Spinal cord (tissue), 10 donors: ENCODE data around the gene UBTD1. TPM values are rescaled to one million over a fixed set of nuclear protein-coding genes. Genes with fewer than 3 reads are reported as not detected.
"Not testable (repeated sequence)": the region's sequence is repeated elsewhere in the genome, so short reads cannot be mapped to it uniquely, and the experiment has no call there.

Experiments used
- DNase-seq, 6 donors: peaks; one replicate each; pipeline versions ENCODE4 v3.0.0 to v3.0.0-alpha.2; 2013 to 2015; ENCODE audit warnings: low spot score in 6 of 6, low read depth in 4 of 6
- H3K27ac ChIP-seq: one replicate; pipeline ENCODE4 v1.5.1; 2013; ENCODE audit warnings: low read depth, low read length, control low read depth
- H3K27me3 ChIP-seq: one replicate; pipeline ENCODE4 v1.6.1; 2013; ENCODE audit warnings: low read length; ENCODE audit not compliant: control insufficient read depth, insufficient read depth
- H3K36me3 ChIP-seq: one replicate; pipeline ENCODE4 v1.6.1; 2013; ENCODE audit warnings: low read length; ENCODE audit not compliant: control insufficient read depth, insufficient read depth
- H3K4me1 ChIP-seq: one replicate; pipeline ENCODE4 v1.6.1; 2013; ENCODE audit warnings: low read length; ENCODE audit not compliant: control insufficient read depth, insufficient read depth
- H3K4me3 ChIP-seq: one replicate; pipeline ENCODE4 v1.5.1; 2013; ENCODE audit warnings: low read depth, low read length, control low read depth
- H3K9me3 ChIP-seq: one replicate; pipeline ENCODE4 v1.6.1; 2013; ENCODE audit warnings: low read length; ENCODE audit not compliant: control insufficient read depth, insufficient read depth
- WGBS: methylation state at CpG from one replicate; pipeline ENCODE4 v1.1.5; 2013; ENCODE audit warnings: missing lambda C conversion rate; ENCODE audit not compliant: insufficient coverage; 5-methylcytosine and 5-hydroxymethylcytosine counted together
- polyA plus RNA-seq, 2 donors: library from polyadenylated mRNA; unstranded; fragments of 120-200 nt; gene quantifications; one replicate each; pipeline ENCODE4 v1.2.1, GENCODE V29; 2013; ENCODE audit not compliant: insufficient read length in 2 of 2
- total RNA-seq, 2 donors: library from RNA; depleted of rRNA in 1 of 2; stranded (reverse); fragments of 120-200 nt in 1 of 2; fragments of >200 nt in 1 of 2; gene quantifications; one replicate each; pipeline versions ENCODE4 v1.2.3 to v1.2.4, GENCODE V29; 2013 to 2014
- donor health status: healthy.

UBTD1 gene
- total and polyA plus RNA-seq, 4 donors, result 4.6 to 16.4 (median 13.3) TPM

DNA sequence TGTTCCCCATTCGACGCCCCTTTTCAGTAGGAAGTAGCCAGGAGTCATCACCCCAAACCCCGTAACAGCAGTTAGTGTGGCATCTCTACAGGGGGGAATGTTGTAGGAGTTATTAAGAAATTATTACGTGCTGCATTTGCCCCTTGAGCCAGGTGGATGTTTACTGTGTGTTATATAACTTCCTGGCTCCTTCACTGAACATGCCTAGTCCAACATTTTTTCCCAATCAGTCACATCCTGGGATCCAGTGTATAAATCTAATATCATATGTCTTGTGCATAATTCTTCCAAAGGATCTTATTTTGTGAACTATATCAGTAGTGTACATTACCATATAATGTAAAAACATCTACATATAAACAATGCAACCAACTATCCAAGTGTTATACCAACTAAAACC is 19.3 kb upstream of the UBTD1 start:
- H3K4me1 ChIP-seq, DNase-seq, H3K27me3 ChIP-seq, H3K4me3 ChIP-seq, H3K9me3 ChIP-seq, H3K27ac ChIP-seq: not testable (repeated sequence)
- WGBS, result 100% methylated on average over 1 of the region's 4 CpGs
- H3K36me3 ChIP-seq, result peaks cover 31% of the 10 kb centered on the region

DNA sequence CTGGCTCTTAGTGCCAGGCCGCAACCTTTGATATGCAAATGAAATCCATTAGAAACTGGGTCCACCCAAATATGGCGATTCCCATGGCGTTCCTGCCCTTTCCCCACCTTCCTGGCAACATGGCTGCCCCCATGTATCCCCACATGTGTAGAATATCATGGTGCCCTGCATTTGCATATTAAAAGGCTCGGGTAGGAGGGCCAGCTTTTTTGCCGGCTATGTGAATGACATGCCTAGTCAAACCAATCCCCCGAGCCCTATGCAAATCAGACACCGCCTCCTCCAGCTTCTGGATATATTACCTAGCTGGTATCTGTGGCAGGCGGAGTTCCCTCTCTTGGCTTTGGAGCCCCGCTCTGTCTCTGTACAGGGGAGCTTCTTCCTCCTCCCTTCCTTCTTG is 18.8 kb upstream of the UBTD1 start:
- Histone ChIP-seq H3K4me1 (no peaks in the 10 kb centered on the region), H3K36me3 (peaks cover 30% of the 10 kb centered on the region), H3K9me3 (no peaks in the 10 kb centered on the region), H3K4me3 (no peak overlapping the region), H3K27ac (no peak overlapping the region), H3K27me3 (no peaks in the 10 kb centered on the region)
- 55% methylated on average over 6 of the region's 9 CpGs for WGBS
- peak in 2 of 6 donors; percentile 37 to 43 for DNase-seq

DNA sequence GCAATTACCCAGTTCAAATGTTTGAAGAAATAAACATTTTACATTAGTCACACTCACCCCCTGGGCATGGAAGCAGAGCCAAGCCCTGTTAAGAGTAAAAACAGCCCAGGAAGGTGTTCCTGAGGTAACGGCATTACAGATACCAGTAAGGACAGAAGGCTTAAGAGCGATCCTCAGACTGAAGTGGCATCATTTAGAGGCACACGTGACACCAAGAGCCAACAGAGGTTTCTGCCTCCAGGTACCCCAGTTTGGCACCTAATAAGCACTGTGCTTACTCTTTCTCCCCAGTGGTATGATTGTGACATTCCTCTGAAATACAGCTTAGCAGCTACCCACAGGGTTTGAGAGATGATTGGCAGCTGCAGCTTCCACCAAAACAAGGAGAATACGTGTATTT is 17.7 kb upstream of the UBTD1 start:
- 100% methylated on average over 3 of the region's 4 CpGs for WGBS
- Histone ChIP-seq H3K4me1 (no peaks in the 10 kb centered on the region), H3K36me3 (peaks cover 23% of the 10 kb centered on the region), H3K27me3 (no peaks in the 10 kb centered on the region), H3K4me3 (no peak overlapping the region), H3K27ac (no peak overlapping the region), H3K9me3 (no peaks in the 10 kb centered on the region)
- DNase-seq, result no peak

DNA sequence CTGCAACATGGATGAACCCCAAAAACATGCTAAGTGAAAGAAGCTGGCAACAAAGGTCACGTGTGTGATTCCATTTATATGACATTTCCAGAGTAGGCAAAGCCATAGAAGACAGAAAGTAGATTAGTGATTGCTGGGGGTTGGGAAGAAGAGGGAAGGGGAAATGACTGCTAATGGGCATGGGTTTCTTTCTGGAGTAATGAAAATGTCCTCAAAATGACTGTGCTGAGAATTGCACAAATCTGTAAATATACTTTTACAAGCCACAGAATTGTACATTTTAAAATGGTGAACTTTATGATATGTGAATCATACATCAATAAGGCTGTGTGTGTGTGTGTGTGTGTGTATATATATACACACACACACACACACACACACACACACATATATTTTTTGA is 16.3 kb upstream of the UBTD1 start:
- Histone ChIP-seq H3K4me3 (no peak overlapping the region), H3K4me1 (no peaks in the 10 kb centered on the region), H3K27ac (no peak overlapping the region), H3K27me3 (no peaks in the 10 kb centered on the region), H3K9me3 (no peaks in the 10 kb centered on the region), H3K36me3 (peaks cover 19% of the 10 kb centered on the region)
- DNase-seq, result no peak
- 100% methylated on average over 1 of the region's 1 CpG for WGBS

DNA sequence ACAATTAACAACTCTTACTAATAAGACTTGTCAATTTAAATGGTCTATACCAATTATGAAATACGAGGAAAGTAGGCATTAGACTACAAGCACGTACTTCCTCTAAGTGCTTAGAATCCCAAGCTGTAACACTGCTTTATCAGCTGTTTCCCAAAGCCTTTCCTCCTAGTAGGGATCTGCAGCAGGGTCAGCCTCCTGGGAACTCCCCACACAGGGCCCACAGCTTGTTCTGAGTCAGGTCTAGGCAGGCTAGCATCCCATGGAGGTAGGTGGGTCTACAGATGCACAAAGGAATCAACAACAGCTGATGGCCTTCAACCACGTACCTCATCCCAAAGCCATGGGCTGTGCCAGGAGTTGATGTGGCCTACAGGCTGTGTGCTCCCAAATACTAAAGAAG is 15.2 kb upstream of the UBTD1 start:
- no peak overlapping the region for H3K27ac ChIP-seq
- H3K9me3 ChIP-seq, result no peaks in the 10 kb centered on the region

DNA sequence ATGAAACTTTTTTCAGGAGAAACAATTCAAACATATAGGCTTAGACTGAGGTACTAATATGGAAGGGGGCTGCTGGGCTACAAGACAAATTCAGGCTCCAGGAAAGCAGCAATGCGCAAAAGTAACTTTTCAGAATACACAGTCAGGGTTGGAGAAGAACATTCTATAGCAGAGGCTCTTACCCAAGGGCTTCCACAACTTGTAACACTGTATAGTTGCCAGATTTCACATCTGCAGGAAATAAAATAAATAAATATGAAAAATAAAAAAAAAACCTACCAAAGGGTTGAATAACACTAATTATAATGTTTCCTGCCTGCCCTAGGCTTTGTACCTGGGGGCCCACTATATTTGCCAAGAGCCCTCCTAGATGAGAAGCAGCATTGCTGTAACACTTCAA is 14.8 kb upstream of the UBTD1 start:
- DNase-seq, result no peak
- H3K4me3 ChIP-seq, result no peak overlapping the region
- no peaks in the 10 kb centered on the region for H3K9me3 ChIP-seq
- peaks cover 12% of the 10 kb centered on the region for H3K36me3 ChIP-seq
- H3K27ac ChIP-seq, result no peak overlapping the region
- H3K27me3 ChIP-seq, result no peaks in the 10 kb centered on the region
- 100% methylated on average over 1 of the region's 1 CpG for WGBS
- no peaks in the 10 kb centered on the region for H3K4me1 ChIP-seq

More for the DNA sequence above, 15.2 kb upstream of the UBTD1 start:
- WGBS, result 92% methylated on average over 2 of the region's 3 CpGs
- Histone ChIP-seq H3K27me3 (no peaks in the 10 kb centered on the region), H3K4me1 (no peaks in the 10 kb centered on the region), H3K36me3 (peaks cover 14% of the 10 kb centered on the region), H3K4me3 (no peak overlapping the region)
- no peak for DNase-seq

DNA sequence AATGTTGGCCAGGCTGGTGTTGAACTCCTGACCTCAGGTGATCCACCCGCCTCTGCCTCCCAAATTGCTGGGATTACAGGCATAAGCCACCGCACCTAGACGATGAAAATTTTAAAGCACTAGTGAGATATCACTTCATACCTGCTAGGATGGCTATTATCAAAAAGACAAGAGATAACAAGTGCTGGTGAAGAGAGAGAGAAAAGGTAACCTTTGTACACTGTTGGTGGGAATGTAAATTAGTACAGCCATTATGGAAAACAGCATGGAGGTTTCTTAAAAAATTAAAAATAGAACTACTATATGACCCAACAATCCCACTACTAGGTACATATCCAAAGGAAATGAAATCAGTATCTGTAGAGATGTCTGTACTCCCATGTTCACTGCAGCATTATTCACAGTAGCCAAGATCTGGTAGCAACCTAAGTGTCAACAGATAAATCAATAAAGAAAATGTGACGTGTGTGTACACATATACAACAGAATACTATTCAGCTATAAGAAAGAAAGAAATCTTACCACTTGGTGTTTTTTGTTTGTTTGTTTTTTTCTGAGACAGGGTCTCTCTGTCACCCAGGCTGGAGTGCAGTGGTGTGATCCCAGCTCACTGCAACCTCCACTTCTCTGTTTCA is 13.0 kb upstream of the UBTD1 start:
- H3K36me3 ChIP-seq, result peaks cover 10% of the 10 kb centered on the region
- WGBS, result no CpG with 5 or more reads among the region's 4 CpGs
- no peak for DNase-seq
- no peaks in the 10 kb centered on the region for H3K27me3 ChIP-seq
- no peak overlapping the region for H3K4me3 ChIP-seq
- H3K27ac ChIP-seq, result no peak overlapping the region
- H3K9me3 ChIP-seq, result no peaks in the 10 kb centered on the region
- peaks cover 5% of the 10 kb centered on the region for H3K4me1 ChIP-seq

DNA sequence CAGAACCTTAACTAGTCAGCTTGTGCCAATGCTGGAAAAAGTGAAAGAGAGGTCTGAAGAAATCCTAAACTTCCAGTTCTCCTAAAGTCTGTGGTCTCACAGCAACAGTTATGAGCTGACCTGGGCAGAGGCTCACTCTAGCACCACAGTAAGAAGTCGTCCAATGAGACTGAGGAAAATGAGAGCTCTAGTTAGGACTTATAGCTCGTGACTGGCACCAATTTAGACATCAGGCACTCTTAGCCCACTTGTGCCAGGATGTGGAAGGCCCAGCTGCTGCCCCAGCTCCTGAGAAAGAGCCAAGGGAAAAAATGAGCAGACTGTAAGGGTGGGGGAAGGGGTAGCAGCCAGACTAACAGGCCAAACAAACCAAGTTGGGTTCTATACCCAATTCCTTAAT is 8.1 kb upstream of the UBTD1 start:
- WGBS, result 31% methylated on average over 2 of the region's 2 CpGs
- DNase-seq, result peak in 4 of 6 donors; percentile 12 to 86 (median 48)
- Histone ChIP-seq H3K27ac (peak overlapping the region; percentile 45), H3K4me1 (peaks cover 29% of the 10 kb centered on the region), H3K4me3 (no peak overlapping the region), H3K27me3 (no peaks in the 10 kb centered on the region), H3K36me3 (peaks cover 3% of the 10 kb centered on the region), H3K9me3 (no peaks in the 10 kb centered on the region)

DNA sequence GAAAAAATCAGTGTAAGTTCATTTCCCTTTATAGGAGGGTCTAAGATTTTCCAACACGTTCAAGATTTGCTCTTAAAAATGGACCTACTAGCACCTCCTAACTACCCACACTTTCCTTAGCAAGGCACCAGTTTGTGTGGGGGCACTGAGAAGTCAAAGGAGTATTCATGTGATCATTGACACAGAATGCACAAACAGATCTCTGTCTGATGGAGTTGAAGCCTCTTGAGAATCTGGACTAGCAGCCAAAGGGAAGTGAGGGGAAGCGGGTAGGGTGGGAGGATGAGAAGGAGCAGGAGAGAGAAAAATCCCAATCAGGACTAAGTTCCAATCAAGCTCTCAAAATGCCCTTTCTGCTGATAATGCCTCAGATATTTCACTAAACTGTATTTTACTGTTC is 4.6 kb upstream of the UBTD1 start:
- Histone ChIP-seq H3K36me3 (no peaks in the 10 kb centered on the region), H3K27me3 (peaks cover 2% of the 10 kb centered on the region), H3K9me3 (no peaks in the 10 kb centered on the region), H3K4me1 (peaks cover 37% of the 10 kb centered on the region), H3K27ac (peak overlapping the region; percentile 41), H3K4me3 (no peak overlapping the region)
- peak in 2 of 6 donors; percentile 41 to 69 for DNase-seq
- WGBS, result no CpG with 5 or more reads among the region's 2 CpGs

DNA sequence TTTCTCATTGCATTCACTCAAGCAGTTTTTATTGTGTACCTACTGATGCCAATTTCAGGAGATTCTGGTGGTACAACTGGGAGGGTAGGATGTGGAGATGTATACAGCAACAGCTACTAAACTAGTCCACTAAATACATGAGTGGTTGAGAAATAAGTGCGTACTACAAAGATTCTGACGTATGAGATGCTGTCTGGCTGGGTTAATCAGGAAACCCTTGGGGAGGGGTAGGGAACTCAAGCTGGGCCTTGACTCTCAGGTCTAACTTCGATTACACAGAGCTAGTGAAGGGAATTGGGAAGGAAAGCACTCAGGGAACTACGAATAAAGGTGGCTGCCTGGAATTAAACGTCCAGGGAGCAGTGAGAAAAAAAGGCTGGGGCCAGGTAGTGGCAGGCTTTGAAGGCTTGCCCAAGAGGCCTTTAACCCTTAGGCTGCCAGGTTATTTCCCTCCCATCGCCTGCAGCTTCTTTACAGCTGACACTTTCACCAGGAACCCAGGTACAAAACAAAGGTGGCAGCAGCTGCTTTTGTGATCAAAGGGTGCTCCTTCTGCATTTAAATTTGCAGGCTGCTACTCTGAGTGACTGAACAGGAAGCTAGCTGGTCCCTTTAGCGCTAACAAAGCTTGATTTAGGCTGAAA is 3.7 kb upstream of the UBTD1 start:
- DNase-seq, result no peak
- Histone ChIP-seq H3K27me3 (peaks cover 4% of the 10 kb centered on the region), H3K27ac (no peak overlapping the region), H3K36me3 (no peaks in the 10 kb centered on the region), H3K9me3 (no peaks in the 10 kb centered on the region), H3K4me1 (peaks cover 42% of the 10 kb centered on the region), H3K4me3 (no peak overlapping the region)
- 23% methylated on average over 6 of the region's 7 CpGs for WGBS
